Endothelial cell of umbilical vein (primary cell): ENCODE results near the gene GABRR3. TPM values are rescaled to one million over a fixed set of nuclear protein-coding genes. Genes with fewer than 3 reads are reported as not detected.

Experiments used
- BruUV-seq: library from RNA; stranded (reverse); fragments of 400-500 nt; replicated peaks from 2 replicates; lab custom pipeline; 2021; lab: Mats Ljungman, UMichigan
- CTCF ChIA-PET: fragments of 300-600, 350-600 bp; sonication (Branson Sonifier 250); formaldehyde crosslinking; loops from one replicate; lab custom pipeline; 2021; ENCODE audit warnings: antibody characterized with exemption, inconsistent platforms; lab: Charles Lee
- POLR2A ChIA-PET: fragments of 300-600, 350-600 bp; sonication (Branson Sonifier 250); formaldehyde crosslinking; loops from one replicate; lab custom pipeline; 2021; ENCODE audit warnings: antibody characterized with exemption, inconsistent platforms; lab: Charles Lee
- DNase-seq: peaks from one replicate; pipeline ENCODE4 v3.0.0-alpha.2; 2011; ENCODE audit warnings: low read depth, low spot score
- FAIRE-seq: peaks from 2 replicates; lab custom pipeline; 2011; peaks lifted over from hg19 to GRCh38; lab: Jason Lieb, UNC
- H2AFZ ChIP-seq: 2 replicates; pipeline ENCODE4 v1.6.0; 2012; ENCODE audit warnings: low read depth, low read length, control low read depth, inconsistent platforms
- H3K27ac ChIP-seq: 2 replicates; pipeline ENCODE4 v1.5.1; 2011; ENCODE audit warnings: low read depth, mild to moderate bottlenecking, control low read depth, low read length, moderate library complexity; ENCODE audit not compliant: insufficient read depth
- H3K27me3 ChIP-seq, 2 experiments: 2 replicates each; pipeline versions ENCODE4 v1.6.0 to v1.6.1; 2011; ENCODE audit warnings: low read length in 2 of 2, mixed read lengths in 1 of 2; ENCODE audit not compliant: control insufficient read depth in 2 of 2, insufficient read depth in 2 of 2
- H3K36me3 ChIP-seq, 2 experiments: 2 replicates in 1 of 2; 3 replicates in 1 of 2; pipeline ENCODE4 v1.5.1; 2011; ENCODE audit warnings: low read length in 2 of 2, mild to moderate bottlenecking in 1 of 2, moderate library complexity in 1 of 2; ENCODE audit not compliant: control insufficient read depth in 2 of 2, insufficient read depth in 2 of 2; ENCODE audit errors: extremely low read depth in 1 of 2
- H3K4me1 ChIP-seq: 3 replicates; pipeline ENCODE4 v1.5.1; 2011; ENCODE audit warnings: mild to moderate bottlenecking, low read length; ENCODE audit not compliant: control insufficient read depth, insufficient read depth; ENCODE audit errors: extremely low read depth
- H3K4me2 ChIP-seq: 2 replicates; pipeline ENCODE4 v1.6.1; 2011; ENCODE audit warnings: low read length, control low read depth, mixed read lengths; ENCODE audit not compliant: insufficient read depth
- H3K4me3 ChIP-seq, 3 experiments: fragments of 200-600 bp in 1 of 3; sonication (generic), shearing (Covaris generic) in 1 of 3; replicated peaks in 1 of 3; 2 replicates each; pipeline ENCODE4 v1.5.1; 2011 to 2016; ENCODE audit warnings: control low read depth in 3 of 3, low read length in 3 of 3, mild to moderate bottlenecking in 2 of 3, inconsistent platforms in 1 of 3, low read depth in 1 of 3, moderate library complexity in 1 of 3; ENCODE audit not compliant: insufficient read depth in 1 of 3
- H3K79me2 ChIP-seq: 2 replicates; pipeline ENCODE4 v1.6.0; 2012; ENCODE audit warnings: low read length, inconsistent platforms; ENCODE audit not compliant: control insufficient read depth, insufficient read depth
- H3K9ac ChIP-seq: replicated peaks from 2 replicates; pipeline ENCODE3; 2011; ENCODE audit warnings: low read length, control low read depth; ENCODE audit not compliant: insufficient read depth; ENCODE audit errors: extremely low read depth
- H3K9me1 ChIP-seq: replicated peaks from 3 replicates; pipeline ENCODE4 v1.6.0; 2011; ENCODE audit warnings: mild to moderate bottlenecking, low read length; ENCODE audit not compliant: control insufficient read depth, insufficient read depth; ENCODE audit errors: extremely low read depth
- H3K9me3 ChIP-seq: replicated peaks from 2 replicates; pipeline ENCODE4 v1.5.1; 2012; ENCODE audit warnings: low read length, inconsistent platforms; ENCODE audit not compliant: control insufficient read depth, insufficient read depth
- H4K20me1 ChIP-seq: replicated peaks from 2 replicates; pipeline ENCODE3; 2011; ENCODE audit warnings: mild to moderate bottlenecking, low read length; ENCODE audit not compliant: control insufficient read depth, insufficient read depth; ENCODE audit errors: extremely low read depth
- EZH2 ChIP-seq: IDR thresholded peaks from 2 replicates; pipeline ENCODE4 v1.6.1; 2012; ENCODE audit warnings: borderline replicate concordance, low read depth, mild to moderate bottlenecking, moderate library complexity, low read length, inconsistent platforms; ENCODE audit not compliant: severe bottlenecking
- FOS ChIP-seq: IDR thresholded peaks from 2 replicates; pipeline ENCODE4 v1.6.1; 2011; ENCODE audit warnings: mild to moderate bottlenecking, low read length, moderate library complexity, borderline replicate concordance; ENCODE audit not compliant: insufficient read depth
- GATA2 ChIP-seq: IDR thresholded peaks from 2 replicates; pipeline ENCODE4 v1.7.0; 2011; ENCODE audit warnings: low read depth, mild to moderate bottlenecking, moderate library complexity, mixed read lengths, low read length; ENCODE audit not compliant: insufficient read length, insufficient read depth
- JUN ChIP-seq: IDR thresholded peaks from 2 replicates; pipeline ENCODE4 v1.6.1; 2011; ENCODE audit warnings: borderline replicate concordance, low read depth; ENCODE audit not compliant: insufficient read length, insufficient read depth
- MYC ChIP-seq: IDR thresholded peaks from one replicate; pipeline ENCODE4 v1.6.1; 2011; ENCODE audit warnings: mild to moderate bottlenecking, low read depth, low read length
- POLR2A ChIP-seq: IDR thresholded peaks from 2 replicates; pipeline ENCODE4 v1.6.1; 2012; ENCODE audit warnings: low read depth, mild to moderate bottlenecking, control low read depth, low read length
- POLR2AphosphoS5 ChIP-seq: IDR thresholded peaks from 2 replicates; pipeline ENCODE4 v1.6.1; 2012; ENCODE audit warnings: low read depth, mild to moderate bottlenecking, control low read depth, low read length, moderate library complexity; ENCODE audit not compliant: insufficient read depth
- dilution Hi-C: fragments of 300-500 bp; cut with MboI; formaldehyde crosslinking; loops from one replicate; pipeline ENCODE4 v1.15.0; 2019; ENCODE audit warnings: low sequenced_read_pairs; ENCODE audit not compliant: extremely low pct_ligation_motif_present
- intact Hi-C: fragments of 100-400 bp; cut with micrococcal nuclease; formaldehyde crosslinking; loops from one replicate; pipeline ENCODE4 v1.10.0; 2022
- polyA plus RNA-seq, 4 experiments: library from polyadenylated mRNA; depleted of rRNA in 3 of 4; stranded (reverse) in 3 of 4; unstranded in 1 of 4; fragments of >200 nt; gene quantifications; 2 replicates each; pipeline versions ENCODE4 v1.2.1 to v1.2.3, GENCODE V29; 2011 to 2012; ENCODE audit warnings: missing spikeins in 1 of 4
- total RNA-seq: library from RNA; stranded (reverse); gene quantifications from 2 replicates; pipeline ENCODE4 v1.2.3, GENCODE V29; 2021
- TF ChIP-seq, protein P1 (sequence below): IDR thresholded peaks from 2 replicates; pipeline ENCODE4 v1.6.1; 2011; ENCODE audit not compliant: insufficient read depth, insufficient read length
- TF ChIP-seq, protein P2 (sequence below), 2 donors: IDR thresholded peaks; 1 replicate in 1 of 2; 2 replicates in 1 of 2; pipeline ENCODE4 v1.5.1; 2011; ENCODE audit warnings: low read length in 2 of 2, mild to moderate bottlenecking in 2 of 2, moderate library complexity in 2 of 2, control low read depth in 1 of 2, inconsistent platforms in 1 of 2, low read depth in 1 of 2; ENCODE audit not compliant: insufficient read depth in 1 of 2; ENCODE audit errors: extremely low read depth in 1 of 2

GABRR3 gene
- total and polyA plus RNA-seq, 2 donors (not counting 3 experiments of a cell fraction or from before 2014, with no cell fraction given) = not detected

DNA sequence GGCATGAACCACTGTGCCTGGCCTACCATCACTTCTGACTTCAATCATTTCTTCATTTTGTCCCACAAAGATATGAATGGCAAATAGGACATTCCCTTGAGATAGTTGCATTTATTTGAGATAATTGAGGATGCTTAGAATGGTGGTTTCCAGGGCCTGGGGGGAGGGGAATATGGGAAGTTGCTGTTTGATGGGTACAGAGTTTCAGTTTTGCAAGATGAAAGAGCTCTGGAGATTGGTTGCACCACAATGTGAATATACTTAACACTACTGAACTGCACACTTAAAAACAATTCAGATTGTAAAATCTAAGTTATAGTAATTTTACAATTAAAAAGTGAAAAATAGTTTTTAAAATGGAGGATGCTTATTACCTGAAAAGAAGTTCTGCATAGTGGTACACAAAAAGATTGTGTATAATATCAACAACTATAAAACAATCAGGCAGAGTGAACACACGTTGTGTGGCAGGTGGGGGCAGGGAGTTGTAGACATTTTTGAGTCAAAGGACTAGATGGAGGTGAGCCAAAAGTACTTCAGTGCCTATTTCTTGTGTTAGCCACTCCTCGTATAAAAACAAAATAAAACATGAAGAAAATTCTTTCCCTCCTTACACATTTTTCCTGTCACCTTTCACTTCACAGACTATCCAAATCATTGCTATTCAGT is 44.4 kb downstream of the GABRR3 start:
- TF ChIP-seq GATA2 = no peak
- TF ChIP-seq POLR2A = no peak
- TF ChIP-seq, protein P1, sequence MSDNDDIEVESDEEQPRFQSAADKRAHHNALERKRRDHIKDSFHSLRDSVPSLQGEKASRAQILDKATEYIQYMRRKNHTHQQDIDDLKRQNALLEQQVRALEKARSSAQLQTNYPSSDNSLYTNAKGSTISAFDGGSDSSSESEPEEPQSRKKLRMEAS = no peak
- no peak for TF ChIP-seq EZH2
- no peak for TF ChIP-seq POLR2AphosphoS5
- no peak for TF ChIP-seq FOS
- TF ChIP-seq, protein P2, sequence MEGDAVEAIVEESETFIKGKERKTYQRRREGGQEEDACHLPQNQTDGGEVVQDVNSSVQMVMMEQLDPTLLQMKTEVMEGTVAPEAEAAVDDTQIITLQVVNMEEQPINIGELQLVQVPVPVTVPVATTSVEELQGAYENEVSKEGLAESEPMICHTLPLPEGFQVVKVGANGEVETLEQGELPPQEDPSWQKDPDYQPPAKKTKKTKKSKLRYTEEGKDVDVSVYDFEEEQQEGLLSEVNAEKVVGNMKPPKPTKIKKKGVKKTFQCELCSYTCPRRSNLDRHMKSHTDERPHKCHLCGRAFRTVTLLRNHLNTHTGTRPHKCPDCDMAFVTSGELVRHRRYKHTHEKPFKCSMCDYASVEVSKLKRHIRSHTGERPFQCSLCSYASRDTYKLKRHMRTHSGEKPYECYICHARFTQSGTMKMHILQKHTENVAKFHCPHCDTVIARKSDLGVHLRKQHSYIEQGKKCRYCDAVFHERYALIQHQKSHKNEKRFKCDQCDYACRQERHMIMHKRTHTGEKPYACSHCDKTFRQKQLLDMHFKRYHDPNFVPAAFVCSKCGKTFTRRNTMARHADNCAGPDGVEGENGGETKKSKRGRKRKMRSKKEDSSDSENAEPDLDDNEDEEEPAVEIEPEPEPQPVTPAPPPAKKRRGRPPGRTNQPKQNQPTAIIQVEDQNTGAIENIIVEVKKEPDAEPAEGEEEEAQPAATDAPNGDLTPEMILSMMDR (IDR thresholded peaks at IDR 0.05; ENCODE audit: extremely low read depth in 1 of 2, insufficient read depth in 1 of 2, low read depth in 1 of 2, low read length in 2 of 2) = no peak
- TF ChIP-seq JUN = no peak
- no peak for TF ChIP-seq MYC
- H3K9me3 ChIP-seq = no peaks in the 10 kb centered on the region
- CTCF ChIA-PET = no interaction called here

More for the DNA sequence above, 44.4 kb downstream of the GABRR3 start:
- no peaks in the 10 kb centered on the region for H3K4me1 ChIP-seq
- no peak for FAIRE-seq
- no peak overlapping the region for H3K4me2 ChIP-seq
- no TSS peak for BruUV-seq
- dilution Hi-C loops = no loop called here
- no peak for DNase-seq
- no peaks in the 10 kb centered on the region for H4K20me1 ChIP-seq
- POLR2A ChIA-PET = interaction anchor here (0.6 kb wide), 1 partner anchor 271 kb away, joined by 3 read pairs; no protein-coding TSS in a partner anchor
- H3K9ac ChIP-seq = no peak overlapping the region
- no peaks in the 10 kb centered on the region for H3K9me1 ChIP-seq
- intact Hi-C loops = no loop called here
- H3K27me3 ChIP-seq = peaks cover 2 to 12% of the 10 kb centered on the region in 2 experiments
- H2AFZ ChIP-seq = no peak overlapping the region
- H3K4me3 ChIP-seq = no peak overlapping the region
- H3K36me3 ChIP-seq = no peaks in the 10 kb centered on the region
- no peaks in the 10 kb centered on the region for H3K79me2 ChIP-seq
- no peak overlapping the region for H3K27ac ChIP-seq
